ENCODE results near the gene SRSF1. TPM values are rescaled to one million over a fixed set of nuclear protein-coding genes. Genes with fewer than 3 reads are reported as not detected.

The SRSF1 gene
- total RNA-seq, 2 experiments from 2014 or later, result 382 to 383 TPM

- Mint-ChIP-seq H3K4me3 (peak overlapping the region; percentile 91), H3K4me1 (ENCODE audit: low read depth) (peaks cover 70% of the 10 kb centered on the region), H3K27ac (peak overlapping the region; percentile 76), H3K36me3 (ENCODE audit: low read depth) (peaks cover 51% of the 10 kb centered on the region), H3K9me3 (ENCODE audit: insufficient read depth) (no peaks in the 10 kb centered on the region), H3K27me3 (ENCODE audit: low read depth) (no peaks in the 10 kb centered on the region)
- DNase-seq, result peak; percentile 44
- CTCF ChIA-PET, result interaction anchor here (0.7 to 3.3 kb wide), 17 partner anchors 8 to 204 kb away, joined by 3 to 52 read pairs (median 4); partner anchors contain the start of gene SRSF1
- POLR2A ChIA-PET, result interaction anchor here (0.6 to 2.8 kb wide), 3 partner anchors 20 to 215 kb away, joined by 3 to 11 read pairs (median 4); partner anchors contain the start of gene SRSF1
- peak; percentile 5 for ATAC-seq
These were observed 20.0 kb downstream of the SRSF1 start for GRCh38 chr17:57986841-57987580.

GRCh38 chr17:57985675-57985974, 21.4 kb downstream of the SRSF1 start:
- no peak for DNase-seq
- peak overlapping the region; percentile 38 for H3K4me3 Mint-ChIP-seq
- no peak for ATAC-seq
- no peak overlapping the region for H3K27ac Mint-ChIP-seq
- no peaks in the 10 kb centered on the region for H3K9me3 Mint-ChIP-seq (ENCODE audit: insufficient read depth)
- H3K4me1 Mint-ChIP-seq (ENCODE audit: low read depth), result peaks cover 70% of the 10 kb centered on the region
- POLR2A ChIA-PET, result interaction anchor here (0.7 to 2.8 kb wide), 2 partner anchors 21 to 30 kb away, joined by 3 to 11 read pairs; partner anchors contain the start of genes CUEDC1 and SRSF1
- no peaks in the 10 kb centered on the region for H3K27me3 Mint-ChIP-seq (ENCODE audit: low read depth)
- CTCF ChIA-PET, result interaction anchor here (0.9 to 3.3 kb wide), 18 partner anchors 9 to 202 kb away, joined by 3 to 52 read pairs (median 4); partner anchors contain the start of gene SRSF1
- peaks cover 60% of the 10 kb centered on the region for H3K36me3 Mint-ChIP-seq (ENCODE audit: low read depth)

- Mint-ChIP-seq H3K36me3 (ENCODE audit: low read depth) (peaks cover 61% of the 10 kb centered on the region), H3K4me1 (ENCODE audit: low read depth) (peaks cover 67% of the 10 kb centered on the region), H3K27me3 (ENCODE audit: low read depth) (no peaks in the 10 kb centered on the region), H3K4me3 (no peak overlapping the region), H3K27ac (no peak overlapping the region), H3K9me3 (ENCODE audit: insufficient read depth) (no peaks in the 10 kb centered on the region)
- POLR2A ChIA-PET, result interaction anchor here (0.7 to 2.8 kb wide), 2 partner anchors 22 to 29 kb away, joined by 3 to 11 read pairs; partner anchors contain the start of genes CUEDC1 and SRSF1
- DNase-seq (no peak), ATAC-seq (no peak)
- CTCF ChIA-PET, result interaction anchor here (0.5 to 3.3 kb wide), 15 partner anchors 9 to 186 kb away, joined by 3 to 52 read pairs (median 4); partner anchors contain the start of genes CUEDC1 and SRSF1
These were observed 21.9 kb downstream of the SRSF1 start for GRCh38 chr17:57984936-57985674.

- ChIA-PET CTCF (interaction anchor here (0.7 to 3.3 kb wide), 9 partner anchors 9 to 128 kb away, joined by 3 to 52 read pairs (median 4); partner anchors contain the start of genes CUEDC1 and SRSF1), POLR2A (interaction anchor here (2.8 kb wide), 1 partner anchor 23 kb away, joined by 11 read pairs; the partner anchor contains the start of gene SRSF1)
- no peak for ATAC-seq
- no peak for DNase-seq
- peaks cover 61% of the 10 kb centered on the region for H3K4me1 Mint-ChIP-seq (ENCODE audit: low read depth)
- H3K27me3 Mint-ChIP-seq (ENCODE audit: low read depth), result no peaks in the 10 kb centered on the region
- H3K27ac Mint-ChIP-seq, result no peak overlapping the region
- H3K4me3 Mint-ChIP-seq, result no peak overlapping the region
- no peaks in the 10 kb centered on the region for H3K9me3 Mint-ChIP-seq (ENCODE audit: insufficient read depth)
- H3K36me3 Mint-ChIP-seq (ENCODE audit: low read depth), result peaks cover 56% of the 10 kb centered on the region
These were observed 22.7 kb downstream of the SRSF1 start for GRCh38 chr17:57984261-57984890.

GRCh38 chr17:57983446-57983845, 23.6 kb downstream of the SRSF1 start:
- Mint-ChIP-seq H3K4me3 (no peak overlapping the region), H3K27me3 (ENCODE audit: low read depth) (no peaks in the 10 kb centered on the region), H3K36me3 (ENCODE audit: low read depth) (peaks cover 56% of the 10 kb centered on the region), H3K9me3 (ENCODE audit: insufficient read depth) (no peaks in the 10 kb centered on the region), H3K27ac (no peak overlapping the region), H3K4me1 (ENCODE audit: low read depth) (peaks cover 51% of the 10 kb centered on the region)
- POLR2A ChIA-PET, result interaction anchor here (1.5 kb wide), 1 partner anchor 27 kb away, joined by 5 read pairs; no protein-coding TSS in a partner anchor
- CTCF ChIA-PET, result interaction anchor here (0.6 to 5.2 kb wide), 4 partner anchors 11 to 129 kb away, joined by 3 to 37 read pairs (median 4); no protein-coding TSS in a partner anchor
- no peak for DNase-seq
- no peak for ATAC-seq

GRCh38 chr17:57982452-57983170, 24.4 kb downstream of the SRSF1 start:
- no peaks in the 10 kb centered on the region for H3K9me3 Mint-ChIP-seq (ENCODE audit: insufficient read depth)
- ChIA-PET CTCF (interaction anchor here (0.6 to 5.2 kb wide), 8 partner anchors 10 to 267 kb away, joined by 3 to 37 read pairs (median 3); no protein-coding TSS in a partner anchor), POLR2A (interaction anchor here (1.0 to 1.5 kb wide), 2 partner anchors 25 to 26 kb away, joined by 3 to 5 read pairs; partner anchors contain the start of gene SRSF1)
- DNase-seq (no peak), ATAC-seq (no peak)
- H3K27me3 Mint-ChIP-seq (ENCODE audit: low read depth), result no peaks in the 10 kb centered on the region
- H3K4me3 Mint-ChIP-seq, result no peak overlapping the region
- H3K27ac Mint-ChIP-seq, result no peak overlapping the region
- H3K36me3 Mint-ChIP-seq (ENCODE audit: low read depth), result peaks cover 63% of the 10 kb centered on the region
- peaks cover 51% of the 10 kb centered on the region for H3K4me1 Mint-ChIP-seq (ENCODE audit: low read depth)

- Mint-ChIP-seq H3K27me3 (ENCODE audit: low read depth) (no peaks in the 10 kb centered on the region), H3K9me3 (ENCODE audit: insufficient read depth) (no peaks in the 10 kb centered on the region), H3K4me3 (no peak overlapping the region), H3K4me1 (ENCODE audit: low read depth) (peaks cover 39% of the 10 kb centered on the region), H3K36me3 (ENCODE audit: low read depth) (peaks cover 67% of the 10 kb centered on the region), H3K27ac (no peak overlapping the region)
- ATAC-seq, result no peak
- ChIA-PET POLR2A (interaction anchor here (0.6 kb wide), 3 partner anchors 19 to 1857 kb away, joined by 3 read pairs; no protein-coding TSS in a partner anchor), CTCF (interaction anchor here (0.7 to 5.2 kb wide), 9 partner anchors 9 to 132 kb away, joined by 3 to 37 read pairs (median 3); partner anchors contain the start of gene CUEDC1)
- DNase-seq, result no peak
These were observed 26.5 kb downstream of the SRSF1 start for GRCh38 chr17:57980522-57980921.

GRCh38 chr17:57979076-57979475, 28.0 kb downstream of the SRSF1 start:
- H3K27ac Mint-ChIP-seq, result no peak overlapping the region
- POLR2A ChIA-PET, result no interaction called here
- H3K4me3 Mint-ChIP-seq, result no peak overlapping the region
- no peaks in the 10 kb centered on the region for H3K9me3 Mint-ChIP-seq (ENCODE audit: insufficient read depth)
- CTCF ChIA-PET, result interaction anchor here (0.7 to 5.2 kb wide), 3 partner anchors 20 to 144 kb away, joined by 3 to 37 read pairs (median 3); no protein-coding TSS in a partner anchor
- DNase-seq (no peak), ATAC-seq (no peak)
- no peaks in the 10 kb centered on the region for H3K27me3 Mint-ChIP-seq (ENCODE audit: low read depth)
- H3K4me1 Mint-ChIP-seq (ENCODE audit: low read depth), result peaks cover 25% of the 10 kb centered on the region
- H3K36me3 Mint-ChIP-seq (ENCODE audit: low read depth), result peaks cover 73% of the 10 kb centered on the region

- POLR2A ChIA-PET, result no interaction called here
- H3K4me3 Mint-ChIP-seq, result no peak overlapping the region
- H3K9me3 Mint-ChIP-seq (ENCODE audit: insufficient read depth), result no peaks in the 10 kb centered on the region
- no peak for ATAC-seq
- no peak for DNase-seq
- CTCF ChIA-PET, result interaction anchor here (1.9 to 2.4 kb wide), 3 partner anchors 23 to 120 kb away, joined by 5 to 12 read pairs (median 5); no protein-coding TSS in a partner anchor
- H3K27ac Mint-ChIP-seq, result no peak overlapping the region
- peaks cover 58% of the 10 kb centered on the region for H3K36me3 Mint-ChIP-seq (ENCODE audit: low read depth)
- peaks cover 3% of the 10 kb centered on the region for H3K4me1 Mint-ChIP-seq (ENCODE audit: low read depth)
- no peaks in the 10 kb centered on the region for H3K27me3 Mint-ChIP-seq (ENCODE audit: low read depth)
These were observed 30.5 kb downstream of the SRSF1 start for GRCh38 chr17:57976594-57976993.

- ChIA-PET CTCF (interaction anchor here (0.7 to 1.9 kb wide), 7 partner anchors 11 to 732 kb away, joined by 3 to 5 read pairs (median 3); no protein-coding TSS in a partner anchor), POLR2A (no interaction called here)
- Mint-ChIP-seq H3K4me3 (no peak overlapping the region), H3K27ac (no peak overlapping the region), H3K27me3 (ENCODE audit: low read depth) (no peaks in the 10 kb centered on the region), H3K4me1 (ENCODE audit: low read depth) (no peaks in the 10 kb centered on the region), H3K36me3 (ENCODE audit: low read depth) (peaks cover 47% of the 10 kb centered on the region), H3K9me3 (ENCODE audit: insufficient read depth) (no peaks in the 10 kb centered on the region)
- ATAC-seq, result no peak
- DNase-seq, result no peak
These were observed 32.0 kb downstream of the SRSF1 start for GRCh38 chr17:57975044-57975443.
